ENCODE data around the gene CMTM7. TPM values are rescaled to one million over a fixed set of nuclear protein-coding genes. Genes with fewer than 3 reads are reported as not detected.
"Not testable (repeated sequence)": the region's sequence is repeated elsewhere in the genome, so short reads cannot be mapped to it uniquely, and the experiment has no call there.

Gene CMTM7
- polyA plus RNA-seq, 1 donor = 12.9 TPM

GRCh38 chr3:32381922-32382321, 9.7 kb upstream of the CMTM7 start:
- DNase-seq (ENCODE audit: low read depth) = no peak

DNA sequence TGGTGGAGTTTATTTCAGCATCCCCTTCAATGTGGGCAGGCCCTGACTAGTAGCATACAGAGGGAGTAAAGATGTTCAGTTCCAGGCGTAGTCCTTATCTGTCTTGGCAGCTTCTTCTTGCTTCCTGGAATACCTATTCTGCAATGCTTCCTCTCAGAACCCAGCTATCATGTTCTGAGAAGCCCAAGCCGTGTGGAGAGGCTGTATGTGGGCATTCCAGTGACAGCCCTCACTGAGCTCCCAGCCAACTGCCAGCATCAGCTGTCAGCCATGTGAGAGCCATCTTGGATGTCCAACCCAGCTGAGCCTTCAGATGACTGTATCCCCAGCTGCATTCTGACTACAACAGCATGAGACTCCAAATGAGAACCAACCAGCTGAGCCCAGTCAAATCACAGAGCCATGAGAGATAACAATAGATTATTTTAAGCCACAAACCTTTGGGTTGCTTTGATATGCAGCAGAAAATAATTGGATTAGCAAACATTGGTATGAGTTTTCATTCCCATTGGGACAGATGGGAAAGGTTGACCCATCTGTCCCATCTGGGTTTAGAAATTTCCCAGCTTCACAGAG, 8.4 kb upstream of the CMTM7 start:
- no peak for DNase-seq (ENCODE audit: low read depth)

DNA sequence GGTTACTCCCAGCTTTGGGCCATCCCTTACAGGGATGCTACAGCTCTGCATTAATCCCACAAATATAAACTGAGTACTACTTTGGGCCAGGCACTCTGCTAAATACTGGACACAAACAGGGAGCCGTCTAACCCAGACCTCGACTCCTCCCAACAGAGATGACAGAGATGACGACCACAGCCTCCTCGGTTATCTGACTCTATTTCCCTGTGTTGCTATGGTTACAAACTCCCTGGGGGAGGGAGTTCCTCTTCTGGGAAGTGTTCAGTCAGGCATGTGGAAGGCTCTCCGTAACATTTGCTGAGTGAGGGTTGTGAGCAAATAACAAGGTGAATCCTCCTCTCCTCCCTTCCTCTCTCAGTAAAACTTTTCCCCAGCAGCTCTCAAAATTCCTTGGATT, 6.7 kb upstream of the CMTM7 start:
- no peak for DNase-seq (ENCODE audit: low read depth)

GRCh38 chr3:32387512-32387911, 4.1 kb upstream of the CMTM7 start:
- DNase-seq (ENCODE audit: low read depth) = no peak

DNA sequence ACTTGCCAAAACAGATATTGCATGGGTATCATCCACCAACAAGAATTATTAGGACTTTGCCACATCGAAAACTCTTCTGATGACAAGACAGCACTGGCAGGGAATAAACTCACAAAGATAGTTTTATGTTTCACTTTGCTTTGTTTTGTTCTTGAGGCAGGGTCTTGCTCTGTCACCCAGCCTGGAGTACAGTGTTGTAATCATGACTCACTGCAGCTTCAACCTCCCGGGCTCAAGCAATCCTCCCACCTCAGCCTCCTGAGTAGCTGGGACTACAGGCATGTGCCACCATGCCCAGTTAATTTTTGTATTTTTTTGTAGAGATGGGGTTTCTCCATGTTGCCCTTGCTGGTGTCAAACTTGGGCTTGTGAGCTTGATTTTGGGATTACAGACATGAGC, 2.1 kb upstream of the CMTM7 start:
- DNase-seq (ENCODE audit: low read depth) = not testable (repeated sequence)

DNA sequence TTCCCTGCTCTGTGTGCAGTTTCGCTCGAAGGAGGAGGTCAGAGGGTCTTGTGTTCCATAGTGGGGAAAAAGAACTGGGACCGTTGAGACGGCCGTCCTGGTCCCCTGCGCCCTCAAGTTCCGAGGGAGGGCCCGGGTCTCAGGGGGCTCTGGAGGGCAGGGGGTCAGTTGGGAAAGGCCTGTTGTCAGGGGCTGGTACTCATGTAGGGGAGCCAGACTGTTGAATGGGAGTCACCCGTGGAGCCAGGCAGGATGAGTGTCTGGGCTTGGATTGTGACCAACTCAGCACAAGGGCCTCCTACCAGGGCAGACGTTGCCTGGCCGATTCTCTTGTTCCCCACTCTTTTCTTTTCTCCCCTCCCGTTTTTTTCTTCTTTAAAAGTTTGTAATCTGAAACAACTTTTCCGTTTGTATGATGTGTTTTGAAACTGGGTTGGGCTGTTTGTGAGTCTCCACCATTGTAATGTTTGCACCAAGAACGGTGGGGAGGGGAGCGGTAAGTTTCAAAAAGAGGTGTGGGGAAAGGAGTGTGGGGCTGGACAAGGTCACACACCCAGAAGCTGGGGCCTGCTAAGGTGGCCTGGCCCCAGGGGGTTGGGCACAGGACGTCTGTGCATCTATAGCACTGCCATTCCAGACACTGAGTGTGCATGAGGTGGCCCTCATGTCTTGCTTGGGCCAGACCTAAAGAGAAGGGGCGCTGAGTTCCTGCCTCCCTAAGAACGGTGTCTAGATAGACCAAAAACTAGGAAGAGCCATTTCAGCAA, 1.1 kb downstream of the CMTM7 start:
- DNase-seq (ENCODE audit: low read depth) = no peak

DNA sequence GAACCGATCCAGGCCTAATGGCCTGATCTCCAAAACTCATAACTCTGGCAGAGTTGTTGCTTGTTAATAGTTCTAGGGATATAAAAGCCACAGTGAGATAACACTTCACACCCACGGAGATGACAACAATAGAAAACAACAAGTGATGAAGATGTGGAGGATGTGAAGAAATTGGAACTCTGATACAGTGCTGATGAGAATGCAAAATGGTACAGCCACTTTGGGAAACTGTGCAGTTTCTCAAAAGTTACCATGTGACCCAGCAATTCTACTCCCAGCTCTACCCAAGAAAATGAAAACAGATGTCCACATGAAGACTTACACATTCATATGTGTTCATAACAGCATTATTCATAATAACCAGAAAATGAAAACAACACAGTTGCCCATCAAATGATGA, 3.8 kb downstream of the CMTM7 start:
- DNase-seq (ENCODE audit: low read depth) = no peak

GRCh38 chr3:32397941-32398340, 6.3 kb downstream of the CMTM7 start:
- no peak for DNase-seq (ENCODE audit: low read depth)

- DNase-seq (ENCODE audit: low read depth) = no peak
These were observed 6.9 kb downstream of the CMTM7 start for GRCh38 chr3:32398531-32398930.

- no peak for DNase-seq (ENCODE audit: low read depth)
These were observed 7.5 kb downstream of the CMTM7 start for GRCh38 chr3:32399030-32399620.

DNA sequence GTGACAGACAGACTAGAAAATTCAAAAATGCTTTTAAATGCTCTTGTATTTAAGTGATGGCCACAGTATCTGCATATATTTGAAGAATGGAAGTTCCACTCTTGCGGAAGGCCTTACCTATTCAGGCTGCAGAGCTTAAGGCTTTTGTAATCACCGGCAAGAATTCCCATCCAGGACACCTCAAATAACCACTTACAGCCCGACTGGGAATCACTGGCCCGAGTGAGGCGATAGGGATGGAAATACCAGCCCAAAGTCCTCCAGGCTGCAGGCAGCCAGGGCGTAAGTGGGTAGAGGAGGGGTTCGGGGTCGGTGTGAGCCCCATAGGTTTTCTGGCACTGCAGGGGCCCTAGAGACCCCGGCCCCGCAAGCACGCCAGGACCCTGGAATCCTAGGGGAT, 9.5 kb downstream of the CMTM7 start:
- no peak for DNase-seq (ENCODE audit: low read depth)

DNA sequence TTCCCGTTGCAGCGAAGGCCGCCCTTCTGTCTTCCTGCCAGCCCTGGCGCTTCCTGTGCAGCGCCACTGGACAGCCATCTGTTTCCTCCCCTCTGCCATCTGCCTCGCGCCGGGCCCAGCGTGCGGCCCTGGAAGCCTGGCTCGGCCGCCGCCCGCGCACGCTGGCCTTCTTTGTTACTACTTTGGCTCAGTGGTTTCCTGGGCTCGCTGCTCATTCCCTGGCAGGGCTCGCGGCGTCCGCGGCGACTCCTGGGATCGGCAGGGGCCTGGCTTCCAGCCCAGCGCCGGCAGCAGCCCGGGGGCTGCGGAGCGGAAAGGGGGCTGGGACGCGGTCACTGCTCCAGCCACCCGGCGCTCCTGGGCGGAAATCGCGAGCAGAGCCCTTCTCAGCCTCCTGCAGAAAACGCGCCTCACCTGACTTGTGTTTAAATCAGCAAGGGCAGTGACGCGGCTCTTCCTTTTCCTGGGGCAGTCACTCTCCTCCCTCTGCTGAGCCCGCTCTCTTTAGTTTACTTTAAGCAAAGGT, 10.0 kb downstream of the CMTM7 start:
- no peak for DNase-seq (ENCODE audit: low read depth)

- no peak for DNase-seq (ENCODE audit: low read depth)
These were observed 12.0 kb downstream of the CMTM7 start for GRCh38 chr3:32403663-32404062.

- no peak for DNase-seq (ENCODE audit: low read depth)
These were observed 13.1 kb downstream of the CMTM7 start for GRCh38 chr3:32404714-32405113.

GRCh38 chr3:32405155-32405554, 13.5 kb downstream of the CMTM7 start:
- DNase-seq (ENCODE audit: low read depth) = no peak

- no peak for DNase-seq (ENCODE audit: low read depth)
These were observed 14.2 kb downstream of the CMTM7 start for GRCh38 chr3:32405711-32406323.

DNA sequence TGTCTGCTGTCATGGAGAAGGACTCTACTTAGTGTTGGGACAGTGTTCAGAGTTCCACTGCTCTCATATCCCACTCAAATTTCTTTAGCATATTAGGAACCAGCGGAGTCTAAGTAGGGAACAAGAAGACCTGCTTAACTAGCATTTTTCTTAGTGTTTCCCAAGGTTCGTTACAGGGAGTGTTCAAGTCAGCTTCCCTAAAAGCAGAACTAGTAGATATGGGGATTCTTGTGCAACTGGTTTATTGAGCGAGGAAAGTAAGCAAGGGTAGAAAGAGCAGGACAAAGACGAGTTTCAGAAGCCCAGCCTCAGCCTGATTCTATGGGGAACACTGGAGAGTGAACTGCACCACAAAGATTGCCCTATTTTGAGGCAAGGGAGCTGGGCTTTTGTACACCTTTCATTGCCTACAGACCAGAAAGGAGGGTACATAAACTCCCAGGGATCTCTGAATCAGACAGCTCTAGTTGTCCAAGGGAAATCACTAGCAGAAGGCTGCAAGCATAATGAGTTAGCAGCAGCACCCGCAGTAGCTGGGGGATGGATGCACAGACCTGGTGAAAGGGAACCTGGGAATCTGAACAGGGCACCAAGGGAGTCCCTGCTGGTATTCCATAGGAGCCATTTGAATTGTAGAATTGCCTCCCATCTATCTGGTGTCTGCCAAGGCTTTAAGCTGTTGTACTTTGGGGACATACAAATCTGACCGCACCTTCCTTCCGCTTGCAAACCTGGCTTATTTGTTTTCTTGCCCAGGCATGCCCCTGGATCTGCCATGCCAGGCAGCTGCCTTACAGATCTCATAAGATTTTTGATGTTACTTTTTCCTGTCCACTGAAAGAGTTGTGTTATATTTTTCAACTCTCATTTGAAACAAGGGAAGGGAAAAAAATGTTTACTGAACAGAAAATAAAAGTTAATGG, 15.1 kb downstream of the CMTM7 start:
- no peak for DNase-seq (ENCODE audit: low read depth)

DNA sequence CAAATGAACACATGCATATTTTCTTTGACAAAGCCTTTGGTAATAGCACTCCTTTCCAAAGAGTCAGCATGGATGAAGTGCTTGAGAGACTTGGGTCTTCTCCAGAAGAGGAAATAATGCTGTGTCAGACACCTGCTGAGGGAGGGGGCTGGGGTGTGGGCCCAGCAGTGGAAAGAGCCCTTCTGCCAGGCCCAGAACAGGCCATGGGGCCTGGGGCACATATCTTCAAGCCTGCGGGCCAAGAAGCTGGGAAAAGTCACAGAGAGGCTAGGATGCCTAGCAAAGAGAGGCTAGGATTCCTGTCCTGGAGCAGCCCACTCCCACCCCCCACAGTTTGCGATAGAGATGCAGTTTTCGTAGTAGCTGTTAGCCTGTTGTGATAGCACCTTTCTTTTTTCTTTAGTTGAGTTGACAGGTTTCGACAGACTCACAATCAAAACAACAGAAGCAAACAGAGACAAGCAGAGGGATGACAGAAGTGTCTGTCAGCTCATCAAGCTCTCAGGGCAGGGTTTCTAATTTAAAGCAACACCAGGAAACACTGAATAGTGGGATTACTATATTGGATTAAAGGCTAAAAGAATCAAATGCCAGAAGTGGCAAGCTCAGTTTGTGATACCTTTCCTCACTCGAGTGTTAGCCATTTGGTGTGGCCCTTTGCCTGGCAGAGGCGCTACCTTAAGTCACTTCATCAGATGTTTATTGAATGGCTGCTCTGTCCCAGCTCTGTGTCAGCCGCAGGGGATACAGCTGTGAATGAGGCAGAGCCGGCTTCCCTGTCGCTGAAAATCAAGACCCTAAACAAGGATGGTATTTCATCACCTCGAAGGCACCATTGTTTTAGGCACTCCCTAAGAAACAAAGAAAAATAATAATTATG, 19.0 kb downstream of the CMTM7 start:
- no peak for DNase-seq (ENCODE audit: low read depth)

DNA sequence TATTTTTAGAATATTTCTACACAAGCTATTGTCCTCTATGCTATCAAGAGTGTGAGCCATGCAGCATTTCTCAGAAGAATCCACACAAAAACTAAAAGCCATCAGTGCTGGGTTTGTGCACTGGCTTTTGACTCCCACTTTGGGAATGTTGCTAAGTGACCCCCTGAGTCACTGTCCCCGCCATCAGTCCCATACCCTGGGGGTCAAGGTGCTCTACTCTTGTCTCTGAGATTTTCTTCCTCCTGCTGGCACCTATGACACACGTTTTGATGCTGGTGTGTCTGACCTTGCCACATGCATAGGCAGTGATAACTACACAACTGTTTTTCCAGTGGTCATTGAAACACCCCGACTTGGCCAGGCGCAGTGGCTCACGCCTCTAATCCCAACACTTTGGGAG, 19.8 kb downstream of the CMTM7 start:
- no peak for DNase-seq (ENCODE audit: low read depth)

- DNase-seq (ENCODE audit: low read depth) = no peak
These were observed 21.2 kb downstream of the CMTM7 start for GRCh38 chr3:32412887-32413286.
